Head of caudate nucleus (tissue), 42 donors: ENCODE results near the gene TXNRD1.

ENCODE experiments used
- DNase-seq, 42 donors: peaks; one replicate each; pipeline versions ENCODE4 v3.0.0 to v3.0.0-alpha.2; 2020 to 2021; ENCODE audit warnings: mixed read lengths in 7 of 42
- intact Hi-C: fragments of 100-400 bp; cut with DNase I; formaldehyde crosslinking; loops from one replicate; pipeline ENCODE4 v1.15.0; 2022

Gene TXNRD1

GRCh38 chr12:104334581-104334980, 119.0 kb downstream of the TXNRD1 start:
- no peak for DNase-seq
- intact Hi-C loops = no loop called here

GRCh38 chr12:104336115-104336514, 120.5 kb downstream of the TXNRD1 start:
- intact Hi-C loops = no loop called here
- no peak for DNase-seq

GRCh38 chr12:104337030-104337558, 121.5 kb downstream of the TXNRD1 start:
- intact Hi-C loops = no loop called here
- no peak for DNase-seq

GRCh38 chr12:104339663-104340062, 124.1 kb downstream of the TXNRD1 start:
- intact Hi-C loops = no loop called here
- peak in 5 of 42 donors; percentile 18 to 39 (median 26) for DNase-seq

GRCh38 chr12:104340177-104340576, 124.6 kb downstream of the TXNRD1 start:
- intact Hi-C loops = no loop called here

GRCh38 chr12:104340925-104341611, 125.5 kb downstream of the TXNRD1 start:
- peak in 41 of 42 donors; percentile 14 to 78 (median 48) for DNase-seq
- intact Hi-C loops = no loop called here

More at GRCh38 chr12:104340177-104340576, 124.6 kb downstream of the TXNRD1 start:
- DNase-seq = no peak

- intact Hi-C loops = no loop called here
- DNase-seq = no peak
These were observed 126.6 kb downstream of the TXNRD1 start for GRCh38 chr12:104342147-104342546.

DNA sequence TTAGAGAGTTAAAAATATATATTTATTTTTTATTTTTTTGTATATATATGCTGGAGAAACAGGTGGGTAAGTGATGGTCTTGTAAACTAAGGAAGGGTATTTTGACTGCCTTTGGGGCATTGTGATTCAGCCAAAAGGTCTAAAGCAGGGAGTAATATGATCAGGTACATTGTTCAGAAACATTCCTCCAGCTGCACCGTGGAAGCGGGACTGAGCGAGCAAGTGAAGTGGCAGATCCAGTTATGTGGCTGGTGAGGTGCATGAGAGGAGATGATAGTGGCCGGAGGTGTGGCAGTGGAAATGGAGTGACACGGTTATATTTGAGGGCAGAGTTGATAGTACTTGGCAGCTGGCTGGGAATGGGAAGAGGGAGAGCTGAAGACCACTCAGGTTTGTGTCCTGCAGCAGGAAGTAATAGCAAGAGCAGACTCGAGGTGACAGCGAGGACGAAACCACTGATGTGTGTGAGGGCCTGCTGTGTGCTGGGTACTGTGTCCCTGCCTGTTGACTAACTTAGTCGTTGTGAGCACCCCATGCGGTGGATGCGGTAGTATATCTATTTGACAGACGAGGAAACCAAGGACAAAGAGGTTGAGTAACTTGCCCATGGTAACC, 127.2 kb downstream of the TXNRD1 start:
- intact Hi-C loops = no loop called here
- DNase-seq = no peak

- no peak for DNase-seq
- intact Hi-C loops = no loop called here
These were observed 129.1 kb downstream of the TXNRD1 start for GRCh38 chr12:104344682-104345081.

DNA sequence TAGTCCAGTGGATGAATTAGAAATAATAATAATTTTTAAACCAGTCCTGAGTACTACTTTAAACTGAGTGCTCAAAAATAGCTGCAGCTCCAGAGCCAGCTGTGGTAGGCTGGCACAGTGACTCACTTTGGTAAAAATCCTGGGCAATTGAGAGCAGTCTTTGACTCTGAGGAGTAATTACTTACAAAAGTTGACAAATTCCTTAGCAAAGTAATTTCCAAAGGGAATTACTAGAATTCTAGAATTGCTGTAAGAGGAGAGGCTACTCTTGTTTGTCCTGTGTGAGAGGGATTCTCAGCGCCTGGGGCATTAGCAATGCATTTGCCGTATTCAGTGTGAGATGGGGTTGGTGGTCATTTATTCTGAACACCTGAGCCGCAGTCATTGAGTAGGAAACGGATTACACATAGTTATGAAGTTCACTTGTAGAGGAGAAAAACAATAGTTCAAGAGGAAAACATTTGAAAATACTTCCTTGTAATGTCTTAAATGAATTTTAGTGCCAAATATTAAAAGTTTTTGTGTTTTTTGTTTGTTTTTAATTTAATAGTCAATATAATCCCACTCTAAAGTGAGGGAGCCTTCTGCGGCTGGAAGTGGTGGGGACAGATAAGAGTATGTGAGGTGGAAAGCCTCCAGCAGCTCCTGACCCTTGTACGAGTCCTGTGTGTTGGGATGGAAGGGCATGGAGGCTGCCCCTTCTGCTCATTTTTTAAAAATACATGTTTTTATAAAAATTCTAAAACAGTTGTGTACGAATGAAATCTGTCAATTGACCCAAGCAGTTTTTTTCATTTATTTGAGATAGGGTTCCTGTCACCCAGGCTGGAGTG, 129.9 kb downstream of the TXNRD1 start:
- intact Hi-C loops = no loop called here
- DNase-seq = peak in 2 of 42 donors; percentile 29 to 46

DNA sequence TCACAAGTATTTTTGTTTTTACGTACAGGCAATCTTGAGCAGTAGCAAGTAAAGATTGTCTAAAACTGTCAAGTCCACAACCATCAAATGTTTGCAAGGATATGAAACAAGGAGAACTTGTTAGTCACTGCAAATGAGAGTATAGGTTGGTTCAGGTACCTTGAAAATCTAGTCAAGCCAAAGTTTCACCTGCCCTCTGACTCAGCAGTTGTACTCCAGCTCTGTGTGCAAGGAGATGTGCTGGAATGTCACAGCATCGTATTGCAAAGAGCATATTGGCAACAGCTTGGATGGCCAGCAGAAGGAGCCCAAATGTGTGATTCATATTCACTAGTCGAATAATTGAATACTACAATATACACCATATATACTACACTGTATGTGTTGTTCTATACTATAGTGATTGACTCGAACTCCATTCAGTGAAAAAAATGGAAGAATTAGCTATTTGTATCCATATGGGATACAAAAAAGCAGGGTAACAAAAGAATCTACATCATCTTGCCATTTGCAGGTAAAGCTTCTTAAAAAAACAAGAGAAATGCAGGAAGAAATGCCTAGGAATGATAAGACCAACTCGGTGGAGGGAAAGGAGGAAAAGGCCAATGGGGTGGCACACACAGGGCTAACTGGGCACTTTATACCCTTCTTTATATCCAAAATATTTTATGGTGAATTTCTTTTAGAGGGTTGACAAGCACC, 131.9 kb downstream of the TXNRD1 start:
- intact Hi-C loops = no loop called here
- no peak for DNase-seq

DNA sequence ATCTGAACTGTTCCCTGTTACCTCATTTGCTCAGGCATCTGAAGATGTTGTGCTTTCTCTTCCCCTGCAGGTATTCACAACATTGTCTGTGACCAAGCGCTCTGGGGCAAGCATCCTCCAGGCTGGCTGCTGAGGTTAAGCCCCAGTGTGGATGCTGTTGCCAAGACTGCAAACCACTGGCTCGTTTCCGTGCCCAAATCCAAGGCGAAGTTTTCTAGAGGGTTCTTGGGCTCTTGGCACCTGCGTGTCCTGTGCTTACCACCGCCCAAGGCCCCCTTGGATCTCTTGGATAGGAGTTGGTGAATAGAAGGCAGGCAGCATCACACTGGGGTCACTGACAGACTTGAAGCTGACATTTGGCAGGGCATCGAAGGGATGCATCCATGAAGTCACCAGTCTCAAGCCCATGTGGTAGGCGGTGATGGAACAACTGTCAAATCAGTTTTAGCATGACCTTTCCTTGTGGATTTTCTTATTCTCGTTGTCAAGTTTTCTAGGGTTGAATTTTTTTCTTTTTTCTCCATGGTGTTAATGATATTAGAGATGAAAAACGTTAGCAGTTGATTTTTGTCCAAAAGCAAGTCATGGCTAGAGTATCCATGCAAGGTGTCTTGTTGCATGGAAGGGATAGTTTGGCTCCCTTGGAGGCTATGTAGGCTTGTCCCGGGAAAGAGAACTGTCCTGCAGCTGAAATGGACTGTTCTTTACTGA, 132.9 kb downstream of the TXNRD1 start:
- intact Hi-C loops = no loop called here
- DNase-seq = no peak

GRCh38 chr12:104348994-104349494, 133.5 kb downstream of the TXNRD1 start:
- intact Hi-C loops = no loop called here
- no peak for DNase-seq

- intact Hi-C loops = loop anchor here (10.0 kb wide), 1 partner anchor 146 kb away; no protein-coding TSS in a partner anchor
- DNase-seq = peak in 1 of 42 donors; percentile 16
These were observed 134.9 kb downstream of the TXNRD1 start for GRCh38 chr12:104350211-104351056.

DNA sequence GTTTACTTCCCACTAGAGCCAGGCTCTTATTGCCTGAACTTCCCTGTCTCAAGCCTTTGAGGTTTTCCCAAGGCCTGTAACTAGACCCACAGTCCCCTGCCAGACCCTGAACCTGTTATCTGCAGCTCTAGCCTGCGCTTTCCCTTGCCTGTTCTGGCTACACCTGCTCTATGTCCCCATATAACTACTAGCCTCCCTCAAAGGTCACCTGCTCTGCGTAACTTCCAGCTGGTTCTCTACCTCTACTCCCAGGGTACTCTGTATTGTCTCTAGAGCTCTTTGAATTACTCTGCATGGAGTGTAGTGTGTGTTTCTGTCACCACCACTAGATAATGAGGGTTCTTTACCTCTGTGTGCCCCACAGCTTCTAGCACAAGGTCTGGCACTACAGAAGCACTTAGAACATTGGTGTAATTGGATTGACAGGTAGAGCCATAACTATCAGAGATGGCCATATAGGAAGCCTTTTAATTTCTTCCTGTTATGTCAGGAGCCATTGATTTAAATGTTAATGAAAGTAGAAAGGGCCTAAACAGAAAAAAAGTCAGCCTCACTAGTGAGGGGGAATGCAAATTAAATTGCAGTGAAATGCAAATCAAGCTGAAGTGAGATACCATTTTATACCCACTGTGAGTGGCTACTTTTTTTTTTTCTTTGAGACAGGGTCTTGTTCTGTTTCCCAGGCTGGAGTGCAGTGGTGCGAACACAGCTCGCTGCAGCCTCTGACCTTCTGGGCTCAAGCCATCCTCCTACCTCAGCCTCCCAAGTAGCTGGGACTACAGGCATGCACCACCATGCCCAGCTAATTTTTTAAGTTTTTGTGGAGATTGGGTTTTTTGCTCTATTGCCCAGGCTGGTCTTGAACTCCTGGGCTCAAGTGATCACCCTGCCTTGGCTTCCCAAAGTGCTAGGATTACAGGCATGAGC, 135.7 kb downstream of the TXNRD1 start:
- intact Hi-C loops = loop anchor here (10.0 kb wide), 1 partner anchor 147 kb away; no protein-coding TSS in a partner anchor
- DNase-seq = peak in 2 of 42 donors; percentile 6 to 16

- intact Hi-C loops = loop anchor here (10.0 kb wide), 1 partner anchor 147 kb away; no protein-coding TSS in a partner anchor
- peak in 1 of 42 donors; percentile 16 for DNase-seq
These were observed 136.6 kb downstream of the TXNRD1 start for GRCh38 chr12:104352106-104352713.
